Measurements from ENCODE around the gene DCBLD1. TPM values are rescaled to one million over a fixed set of nuclear protein-coding genes. Genes with fewer than 3 reads are reported as not detected.
A peak's percentile ranks its signal among the peaks of the same experiment; 100 is the strongest.
"Not testable (repeated sequence)": the region's sequence is repeated elsewhere in the genome, so short reads cannot be mapped to it uniquely, and the experiment has no call there.

Gene DCBLD1
- total RNA-seq: 6.1 and 23.7 TPM in 2 replicates

DNA sequence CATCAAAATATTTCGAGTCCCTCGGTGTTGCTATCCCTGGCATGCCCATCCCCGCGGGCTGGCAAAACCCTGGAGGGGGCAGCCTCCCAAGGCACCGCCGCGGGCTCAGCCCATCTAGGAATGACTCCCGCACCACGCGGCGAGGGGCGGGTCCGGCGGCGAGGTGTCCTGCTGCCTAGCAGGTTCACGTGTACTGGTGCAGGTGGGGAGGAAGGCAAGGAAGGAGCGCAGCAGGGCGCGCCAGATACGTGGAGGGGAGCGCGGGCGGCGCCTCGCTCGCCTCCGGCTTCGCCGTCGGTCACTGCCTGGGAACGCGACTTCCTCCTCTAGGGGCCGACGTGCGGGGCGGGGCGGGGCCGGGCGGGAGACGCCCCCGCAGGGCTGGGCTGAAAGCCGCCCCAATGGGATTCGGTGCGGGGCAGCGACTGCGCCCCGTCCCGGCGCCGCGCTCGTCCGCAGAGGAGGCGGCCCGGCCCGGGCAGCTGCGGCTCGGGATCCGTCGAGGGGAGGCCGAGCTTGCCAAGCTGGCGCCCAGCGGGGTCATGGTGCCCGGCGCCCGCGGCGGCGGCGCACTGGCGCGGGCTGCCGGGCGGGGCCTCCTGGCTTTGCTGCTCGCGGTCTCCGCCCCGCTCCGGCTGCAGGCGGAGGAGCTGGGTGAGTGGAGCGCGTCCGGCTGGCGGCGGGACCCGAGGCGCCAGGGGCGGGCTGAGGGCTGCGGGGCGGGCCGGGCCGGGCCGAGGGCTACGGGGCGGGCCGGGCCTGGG is at the start of gene DCBLD1:
Gene DCBLD1 (plus strand): TSS at position 435 of the 764 bp plus-strand sequence. CDS start 108 bp downstream, at position 543.
- H3K4me3 ChIP-seq (ENCODE audit: low read depth, low read length): peak within 1 kb of the TSS; percentile 74
- no peak for DNase-seq (ENCODE audit: low read depth)
- TF ChIP-seq, protein P1, sequence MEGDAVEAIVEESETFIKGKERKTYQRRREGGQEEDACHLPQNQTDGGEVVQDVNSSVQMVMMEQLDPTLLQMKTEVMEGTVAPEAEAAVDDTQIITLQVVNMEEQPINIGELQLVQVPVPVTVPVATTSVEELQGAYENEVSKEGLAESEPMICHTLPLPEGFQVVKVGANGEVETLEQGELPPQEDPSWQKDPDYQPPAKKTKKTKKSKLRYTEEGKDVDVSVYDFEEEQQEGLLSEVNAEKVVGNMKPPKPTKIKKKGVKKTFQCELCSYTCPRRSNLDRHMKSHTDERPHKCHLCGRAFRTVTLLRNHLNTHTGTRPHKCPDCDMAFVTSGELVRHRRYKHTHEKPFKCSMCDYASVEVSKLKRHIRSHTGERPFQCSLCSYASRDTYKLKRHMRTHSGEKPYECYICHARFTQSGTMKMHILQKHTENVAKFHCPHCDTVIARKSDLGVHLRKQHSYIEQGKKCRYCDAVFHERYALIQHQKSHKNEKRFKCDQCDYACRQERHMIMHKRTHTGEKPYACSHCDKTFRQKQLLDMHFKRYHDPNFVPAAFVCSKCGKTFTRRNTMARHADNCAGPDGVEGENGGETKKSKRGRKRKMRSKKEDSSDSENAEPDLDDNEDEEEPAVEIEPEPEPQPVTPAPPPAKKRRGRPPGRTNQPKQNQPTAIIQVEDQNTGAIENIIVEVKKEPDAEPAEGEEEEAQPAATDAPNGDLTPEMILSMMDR (conservative IDR thresholded peaks at IDR 0.05; ENCODE audit: low read depth, low read length): no peak

DNA sequence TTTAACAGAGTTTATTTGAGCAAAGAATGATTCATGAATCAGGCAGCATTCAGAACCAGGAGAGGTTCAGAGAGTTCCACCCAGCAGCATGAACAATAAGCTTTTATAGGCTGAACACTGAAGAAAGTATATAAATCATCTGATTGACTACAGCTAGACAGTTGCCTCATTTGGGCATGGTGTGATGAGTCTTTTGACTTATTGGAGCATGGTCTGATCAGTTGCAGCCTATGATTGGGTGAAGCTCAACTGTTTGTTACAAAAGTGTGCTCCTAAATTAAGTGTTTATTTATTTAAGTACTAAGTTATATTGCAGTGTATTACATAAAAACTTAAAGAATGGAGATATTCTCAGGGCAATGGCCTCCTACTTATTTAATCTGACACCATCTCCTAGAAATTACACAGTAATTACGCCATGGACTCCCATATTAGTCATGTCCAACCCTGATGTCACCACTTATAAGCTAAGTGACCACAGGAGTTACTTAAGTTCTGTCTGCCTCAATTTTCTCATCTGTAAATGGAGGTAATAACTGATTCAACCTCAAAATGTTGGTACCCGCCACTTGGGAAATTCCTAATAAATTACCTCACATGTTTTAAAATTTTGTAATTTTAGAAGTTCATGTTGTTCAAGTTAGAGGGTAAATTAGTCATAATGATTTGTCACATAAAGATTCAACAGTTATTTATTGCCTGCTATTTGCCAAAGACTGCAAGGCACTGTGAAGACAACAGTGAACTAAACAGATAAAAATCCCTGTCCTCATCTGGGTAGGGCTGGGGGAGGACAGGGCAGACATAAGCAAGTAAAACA is 41.6 kb upstream of the DCBLD1 start:
- no peak overlapping the region for H3K4me3 ChIP-seq (ENCODE audit: low read depth, low read length)
- no peak for DNase-seq (ENCODE audit: low read depth)
- TF ChIP-seq, protein P1 (conservative IDR thresholded peaks at IDR 0.05; ENCODE audit: low read depth, low read length): no peak

DNA sequence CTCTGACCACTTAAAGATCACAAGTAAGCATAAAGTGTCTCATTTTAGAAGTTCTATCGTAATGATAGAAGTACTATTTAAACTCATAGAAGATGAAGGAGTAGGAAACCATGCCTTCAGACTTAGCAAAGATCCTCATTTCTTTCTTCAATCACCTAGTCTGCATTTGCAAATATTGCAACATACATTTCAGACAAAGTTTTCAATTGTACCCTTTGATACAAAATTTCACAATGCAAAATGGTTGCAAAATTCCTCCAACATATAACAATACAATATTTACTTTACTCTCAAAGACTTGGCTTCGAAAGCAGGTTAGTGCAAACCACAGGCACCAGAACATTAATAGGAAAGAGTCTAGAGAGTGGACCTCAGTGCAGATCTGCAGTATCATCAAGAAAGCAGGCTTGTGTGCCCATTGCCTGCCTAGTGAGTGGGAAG is 40.6 kb upstream of the DCBLD1 start:
- no peak overlapping the region for H3K4me3 ChIP-seq (ENCODE audit: low read depth, low read length)
- TF ChIP-seq, protein P1 (conservative IDR thresholded peaks at IDR 0.05; ENCODE audit: low read depth, low read length): no peak
- DNase-seq (ENCODE audit: low read depth): no peak

DNA sequence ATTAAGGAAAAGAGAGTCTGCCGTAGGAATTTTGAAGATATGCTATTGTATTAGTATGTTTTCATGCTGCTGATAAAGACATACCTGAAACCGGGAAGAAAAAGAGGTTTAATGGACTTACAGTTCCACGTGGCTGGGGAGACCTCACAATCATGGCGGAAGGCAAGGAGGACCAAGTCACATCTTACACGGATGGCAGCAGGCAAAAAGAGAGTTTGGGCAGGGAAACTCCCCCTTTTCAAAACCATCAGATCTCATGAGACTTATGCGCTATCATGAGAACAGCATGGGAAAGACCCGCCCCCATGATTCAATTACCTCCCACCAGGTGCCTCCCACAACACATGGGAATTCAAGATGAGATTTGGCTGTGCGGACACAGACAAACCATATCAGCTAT is 40.2 kb upstream of the DCBLD1 start:
- H3K4me3 ChIP-seq (ENCODE audit: low read depth, low read length); DNase-seq (ENCODE audit: low read depth): not testable (repeated sequence)

DNA sequence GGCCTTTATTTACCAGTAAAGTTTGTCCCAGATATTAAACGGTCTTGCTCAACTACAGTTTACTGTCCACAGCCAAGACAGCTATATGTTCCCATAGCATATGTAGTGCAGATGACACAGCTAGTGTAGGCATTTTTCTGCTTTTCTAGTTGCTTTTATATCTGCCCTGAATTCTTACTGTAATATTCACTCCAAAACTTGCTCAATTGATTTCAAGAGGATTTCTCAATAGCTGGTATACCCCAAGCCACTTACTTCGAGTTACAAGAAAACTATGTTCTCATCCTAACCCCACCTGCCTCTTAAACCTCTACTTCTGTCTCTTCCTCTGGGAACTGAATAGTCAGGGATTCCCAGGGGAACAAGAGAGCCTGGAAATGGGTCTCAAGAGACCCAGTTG is 37.9 kb upstream of the DCBLD1 start:
- DNase-seq (ENCODE audit: low read depth): no peak
- no peak overlapping the region for H3K4me3 ChIP-seq (ENCODE audit: low read depth, low read length)
- TF ChIP-seq, protein P1 (conservative IDR thresholded peaks at IDR 0.05; ENCODE audit: low read depth, low read length): no peak

DNA sequence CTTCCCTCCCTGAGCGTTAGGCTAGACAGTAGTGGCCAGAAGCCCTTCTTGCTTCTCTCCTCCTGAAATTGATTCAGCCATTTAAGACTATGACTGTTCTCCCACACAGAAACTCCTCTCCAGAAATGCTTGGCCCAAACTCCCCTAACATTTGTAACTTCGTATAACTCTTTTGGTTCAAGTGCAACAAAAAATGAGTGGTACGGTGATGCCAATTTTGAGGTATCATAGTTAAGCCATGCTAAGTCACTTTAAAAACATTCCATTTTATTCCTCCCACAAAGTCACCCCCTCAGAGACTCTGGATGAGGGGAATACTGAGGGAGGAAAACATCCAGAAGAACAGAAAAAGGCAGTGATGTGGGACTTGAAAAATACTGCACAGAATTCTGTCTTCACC is 35.6 kb upstream of the DCBLD1 start:
- TF ChIP-seq, protein P1 (conservative IDR thresholded peaks at IDR 0.05; ENCODE audit: low read depth, low read length): no peak
- H3K4me3 ChIP-seq (ENCODE audit: low read depth, low read length): no peak overlapping the region
- DNase-seq (ENCODE audit: low read depth): no peak

DNA sequence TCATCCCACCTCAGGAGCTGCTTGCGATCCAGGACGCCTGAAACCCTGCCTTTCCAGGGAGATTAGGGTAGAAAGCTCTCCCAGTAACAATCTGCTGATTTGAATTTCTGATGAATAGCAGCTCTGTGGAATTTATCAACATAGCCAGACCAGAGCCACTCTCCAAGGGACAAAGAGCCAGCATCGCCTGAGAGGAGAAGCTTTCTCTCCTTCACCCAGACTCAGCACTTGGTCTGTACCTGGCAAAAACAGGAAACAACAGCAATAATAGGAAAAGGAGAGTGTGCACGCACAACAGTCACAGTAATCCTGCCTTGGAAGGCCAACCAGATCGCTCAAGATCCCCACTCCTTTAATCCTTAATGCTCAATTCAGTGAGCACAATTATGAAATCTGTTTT is 34.5 kb upstream of the DCBLD1 start:
- TF ChIP-seq, protein P1 (conservative IDR thresholded peaks at IDR 0.05; ENCODE audit: low read depth, low read length): no peak
- H3K4me3 ChIP-seq (ENCODE audit: low read depth, low read length): no peak overlapping the region
- DNase-seq (ENCODE audit: low read depth): no peak

Measured in epithelial cell of proximal tubule (primary cell).